ENCODE results near the gene CACNA1B.

Gene CACNA1B

DNA sequence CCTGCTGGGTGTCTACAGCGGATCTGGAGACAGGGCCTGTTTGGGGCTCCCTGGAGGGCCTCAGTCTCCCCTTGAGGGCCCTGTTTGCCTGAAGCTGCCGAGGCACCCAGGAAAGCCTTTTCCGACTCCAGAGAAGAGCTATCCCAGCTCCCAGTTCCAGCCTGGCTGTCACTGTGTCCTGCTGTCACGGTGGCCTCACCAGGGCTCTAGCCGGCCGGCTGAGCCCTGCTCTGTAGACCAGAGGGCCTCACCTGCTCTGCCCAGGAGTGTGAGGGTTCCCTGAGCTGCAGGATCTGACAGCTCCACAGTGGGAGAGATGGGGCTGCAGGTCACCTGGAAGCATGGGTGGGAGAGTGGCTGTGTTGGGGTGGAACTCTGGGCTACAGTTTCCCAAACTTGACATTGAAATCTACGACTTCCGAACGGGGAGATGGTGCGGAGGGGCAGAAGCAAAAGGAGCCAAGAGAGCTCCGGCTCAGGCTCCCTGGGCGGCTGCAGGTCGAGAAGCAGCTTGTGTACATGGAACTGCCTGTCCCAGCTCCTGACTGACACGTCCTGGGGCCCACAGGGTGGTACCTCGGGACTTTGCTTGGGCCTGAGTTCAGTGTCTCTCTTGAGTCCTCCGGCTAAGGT is 94.9 kb downstream of the CACNA1B start:
- H3K4me3 ChIP-seq (replicated peaks; ENCODE audit: low read depth, low read length): no peak overlapping the region
- TF ChIP-seq, protein P1, sequence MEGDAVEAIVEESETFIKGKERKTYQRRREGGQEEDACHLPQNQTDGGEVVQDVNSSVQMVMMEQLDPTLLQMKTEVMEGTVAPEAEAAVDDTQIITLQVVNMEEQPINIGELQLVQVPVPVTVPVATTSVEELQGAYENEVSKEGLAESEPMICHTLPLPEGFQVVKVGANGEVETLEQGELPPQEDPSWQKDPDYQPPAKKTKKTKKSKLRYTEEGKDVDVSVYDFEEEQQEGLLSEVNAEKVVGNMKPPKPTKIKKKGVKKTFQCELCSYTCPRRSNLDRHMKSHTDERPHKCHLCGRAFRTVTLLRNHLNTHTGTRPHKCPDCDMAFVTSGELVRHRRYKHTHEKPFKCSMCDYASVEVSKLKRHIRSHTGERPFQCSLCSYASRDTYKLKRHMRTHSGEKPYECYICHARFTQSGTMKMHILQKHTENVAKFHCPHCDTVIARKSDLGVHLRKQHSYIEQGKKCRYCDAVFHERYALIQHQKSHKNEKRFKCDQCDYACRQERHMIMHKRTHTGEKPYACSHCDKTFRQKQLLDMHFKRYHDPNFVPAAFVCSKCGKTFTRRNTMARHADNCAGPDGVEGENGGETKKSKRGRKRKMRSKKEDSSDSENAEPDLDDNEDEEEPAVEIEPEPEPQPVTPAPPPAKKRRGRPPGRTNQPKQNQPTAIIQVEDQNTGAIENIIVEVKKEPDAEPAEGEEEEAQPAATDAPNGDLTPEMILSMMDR (IDR thresholded peaks at IDR 0.05; ENCODE audit: low read depth, low read length, missing control alignments): no peak
- no peak for DNase-seq (ENCODE audit: extremely low read depth, low read depth)

DNA sequence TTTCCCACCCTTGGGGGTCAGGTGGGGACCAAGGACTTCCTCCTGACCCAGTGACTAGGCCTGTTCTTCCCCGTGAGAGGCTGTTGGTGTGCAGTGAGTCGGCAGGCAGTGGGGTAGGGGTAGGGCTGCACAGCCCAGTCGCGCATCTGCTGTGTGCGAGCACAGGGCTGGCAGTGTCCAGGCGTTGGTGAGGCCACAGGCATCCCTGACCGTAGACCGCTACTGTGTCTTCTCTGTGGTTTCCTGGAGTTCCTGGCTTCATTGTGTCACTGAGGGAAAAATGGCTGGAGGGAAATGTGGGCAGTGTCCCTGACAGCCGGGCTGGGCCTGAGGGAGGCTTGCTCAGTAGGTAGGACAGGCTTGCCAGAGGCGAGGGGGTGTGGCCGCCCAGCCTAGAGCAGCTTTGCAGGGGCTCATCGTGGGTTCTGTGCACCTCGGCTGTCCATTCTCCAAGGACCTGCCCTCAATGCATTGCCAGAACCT is 95.4 kb downstream of the CACNA1B start:
- no peak for DNase-seq (ENCODE audit: extremely low read depth, low read depth)
- TF ChIP-seq, protein P1 (IDR thresholded peaks at IDR 0.05; ENCODE audit: low read depth, low read length, missing control alignments): no peak
- no peak overlapping the region for H3K4me3 ChIP-seq (replicated peaks; ENCODE audit: low read depth, low read length)

GRCh38 chr9:137973829-137974416 is 96.3 kb downstream of the CACNA1B start:
- no peak for DNase-seq (ENCODE audit: extremely low read depth, low read depth)
- H3K4me3 ChIP-seq (replicated peaks; ENCODE audit: low read depth, low read length): no peak overlapping the region
- TF ChIP-seq, protein P1 (IDR thresholded peaks at IDR 0.05; ENCODE audit: low read depth, low read length, missing control alignments): no peak

DNA sequence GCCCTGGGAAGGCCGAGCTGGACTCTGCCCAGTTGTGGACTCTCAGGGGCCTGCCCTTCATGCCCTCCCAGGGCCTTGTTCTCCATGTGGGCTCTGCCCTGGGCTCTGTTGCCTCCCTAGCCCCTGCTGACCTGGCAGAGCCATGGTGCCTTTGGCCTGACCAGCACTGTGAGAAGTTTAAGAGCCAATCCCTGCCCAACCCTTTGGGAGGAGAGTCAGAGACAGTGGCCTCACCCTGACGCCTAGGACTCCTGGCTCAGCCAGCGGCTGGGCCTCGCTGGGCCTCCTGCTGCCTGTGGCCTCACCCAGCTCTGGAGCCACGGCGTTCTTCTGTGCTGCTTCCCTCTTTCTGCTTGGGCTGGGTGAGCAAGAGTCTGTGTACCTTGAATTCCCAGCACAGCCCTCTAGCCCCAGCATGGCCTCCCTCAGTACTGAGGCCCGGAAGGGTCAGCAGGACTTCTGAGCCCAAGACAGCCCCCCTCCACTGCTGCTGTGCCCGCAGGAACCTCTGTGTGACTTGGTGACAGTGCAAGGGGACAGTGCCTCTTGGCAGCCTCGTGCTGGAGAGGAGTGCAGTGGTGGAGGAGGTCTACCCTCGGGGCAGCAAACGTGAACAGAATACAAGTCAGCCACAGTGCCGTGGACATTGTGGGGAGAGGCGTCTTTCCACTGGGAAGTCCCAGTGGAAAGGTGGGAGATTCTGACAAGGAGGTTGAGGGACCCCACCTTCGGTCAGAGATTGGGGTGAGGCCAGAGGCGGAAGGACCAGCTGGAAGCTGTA is 97.4 kb downstream of the CACNA1B start:
- TF ChIP-seq, protein P1 (IDR thresholded peaks at IDR 0.05; ENCODE audit: low read depth, low read length, missing control alignments): no peak
- no peak overlapping the region for H3K4me3 ChIP-seq (replicated peaks; ENCODE audit: low read depth, low read length)
- no peak for DNase-seq (ENCODE audit: extremely low read depth, low read depth)

DNA sequence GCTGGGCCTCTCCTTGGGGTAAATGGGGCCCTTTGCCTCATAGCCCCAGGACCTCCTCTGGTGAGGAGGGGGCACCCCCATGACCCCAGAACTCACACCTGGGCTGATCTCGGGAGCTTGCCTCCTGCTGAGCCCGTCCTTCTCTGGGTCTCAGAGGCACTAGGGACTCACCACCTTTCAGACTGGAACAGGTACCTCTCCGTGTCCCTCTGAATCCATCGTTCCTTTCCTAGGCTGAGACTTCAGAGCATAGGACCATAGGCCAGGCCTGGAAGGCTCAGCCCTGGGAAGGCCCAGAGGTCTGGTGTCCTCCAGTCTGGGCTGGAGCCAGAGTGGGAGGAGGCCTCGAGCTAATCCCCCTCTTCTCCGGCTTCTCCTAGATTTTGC is 97.9 kb downstream of the CACNA1B start:
- no peak for DNase-seq (ENCODE audit: extremely low read depth, low read depth)
- H3K4me3 ChIP-seq (replicated peaks; ENCODE audit: low read depth, low read length): no peak overlapping the region
- TF ChIP-seq, protein P1 (IDR thresholded peaks at IDR 0.05; ENCODE audit: low read depth, low read length, missing control alignments): no peak

DNA sequence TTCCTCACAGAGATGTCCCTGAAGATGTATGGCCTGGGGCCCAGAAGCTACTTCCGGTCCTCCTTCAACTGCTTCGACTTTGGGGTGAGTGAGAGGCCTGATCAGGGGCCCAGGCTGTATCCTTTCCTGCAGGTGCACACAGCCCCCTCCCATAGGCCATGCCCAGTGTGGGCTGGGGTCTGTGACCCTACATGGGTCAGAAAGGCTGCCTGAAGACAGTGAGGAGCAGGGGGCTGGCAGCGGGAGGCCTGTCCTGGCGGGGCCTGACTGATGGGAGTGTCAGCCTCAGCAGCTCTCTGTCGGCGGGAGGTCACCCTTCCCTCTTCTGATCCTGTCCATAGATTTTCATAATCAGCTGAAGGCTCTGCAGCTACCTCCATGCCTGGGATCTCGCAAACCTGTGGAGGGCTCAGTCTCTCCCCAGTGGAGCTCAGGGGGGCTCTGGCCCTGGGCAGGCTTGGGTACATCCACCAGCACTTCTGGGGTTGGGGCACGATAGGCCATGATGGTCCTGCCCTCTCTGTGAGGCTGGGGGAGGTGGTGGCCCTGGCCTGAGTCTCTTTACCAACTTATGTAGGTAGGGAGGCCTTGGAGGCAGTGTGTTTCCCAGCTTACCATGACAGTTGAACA is 98.5 kb downstream of the CACNA1B start:
- TF ChIP-seq, protein P1 (IDR thresholded peaks at IDR 0.05; ENCODE audit: low read depth, low read length, missing control alignments): no peak
- no peak overlapping the region for H3K4me3 ChIP-seq (replicated peaks; ENCODE audit: low read depth, low read length)
- DNase-seq (ENCODE audit: extremely low read depth, low read depth): no peak
